Nephron progenitor cell (in vitro differentiated cells): Measurements from ENCODE around the gene NEK7.

Experiments used
- DNase-seq: peaks from one replicate; pipeline ENCODE4 v3.0.0; 2021
- H3K27ac Mint-ChIP-seq: 2 replicates; pipeline ENCODE4 v1.8.0; 2021; ENCODE audit warnings: mild to moderate bottlenecking, moderate library complexity, mixed read lengths
- H3K27me3 Mint-ChIP-seq: 2 replicates; pipeline ENCODE4 v1.8.0; 2021; ENCODE audit warnings: mild to moderate bottlenecking, low read depth, mixed read lengths; ENCODE audit not compliant: poor library complexity
- H3K36me3 Mint-ChIP-seq: 2 replicates; pipeline ENCODE4 v1.8.0; 2021; ENCODE audit warnings: low read depth, mixed read lengths
- H3K4me1 Mint-ChIP-seq: 2 replicates; pipeline ENCODE4 v1.8.0; 2021; ENCODE audit warnings: mixed read lengths
- H3K4me3 Mint-ChIP-seq: 2 replicates; pipeline ENCODE4 v1.8.0; 2021; ENCODE audit warnings: mild to moderate bottlenecking, moderate library complexity, mixed read lengths
- H3K9me3 Mint-ChIP-seq: 2 replicates; pipeline ENCODE4 v1.8.0; 2021; ENCODE audit warnings: mild to moderate bottlenecking, moderate library complexity, mixed read lengths
- CTCF ChIP-seq: fragments of 200-600 bp; sonication (generic); IDR thresholded peaks from 2 replicates; pipeline ENCODE4 v1.5.0; 2021; ENCODE audit warnings: antibody characterized with exemption

The NEK7 gene

GRCh38 chr1:198156745-198157240, at the start of gene NEK7:
Gene NEK7, plus strand, starts transcription at chr1:198156998. Its CDS starts 75,583 bp downstream, at chr1:198232581.
- H3K27ac Mint-ChIP-seq, result peak within 1 kb of the TSS; percentile 98
- no peaks in the 10 kb centered on the region for H3K36me3 Mint-ChIP-seq
- peak within 1 kb of the TSS; percentile 98 for H3K4me3 Mint-ChIP-seq
- peaks cover 44% of the 10 kb centered on the region for H3K4me1 Mint-ChIP-seq
- no peak for TF ChIP-seq CTCF
- no peaks in the 10 kb centered on the region for H3K9me3 Mint-ChIP-seq
- no peaks in the 10 kb centered on the region for H3K27me3 Mint-ChIP-seq
- peak; percentile 83 for DNase-seq

GRCh38 chr1:198107091-198107501, 49.7 kb upstream of the NEK7 start:
- H3K36me3 Mint-ChIP-seq, result no peaks in the 10 kb centered on the region
- no peak overlapping the region for H3K4me3 Mint-ChIP-seq
- H3K27me3 Mint-ChIP-seq, result no peaks in the 10 kb centered on the region
- H3K27ac Mint-ChIP-seq, result no peak overlapping the region
- H3K9me3 Mint-ChIP-seq, result no peaks in the 10 kb centered on the region
- no peaks in the 10 kb centered on the region for H3K4me1 Mint-ChIP-seq
- DNase-seq, result no peak
- TF ChIP-seq CTCF, result no peak

GRCh38 chr1:198108636-198109370, 48.0 kb upstream of the NEK7 start:
- no peaks in the 10 kb centered on the region for H3K36me3 Mint-ChIP-seq
- H3K27me3 Mint-ChIP-seq, result no peaks in the 10 kb centered on the region
- no peak for TF ChIP-seq CTCF
- H3K4me3 Mint-ChIP-seq, result no peak overlapping the region
- no peak for DNase-seq
- H3K27ac Mint-ChIP-seq, result no peak overlapping the region
- no peaks in the 10 kb centered on the region for H3K4me1 Mint-ChIP-seq
- H3K9me3 Mint-ChIP-seq, result no peaks in the 10 kb centered on the region

- H3K4me3 Mint-ChIP-seq, result no peak overlapping the region
- H3K36me3 Mint-ChIP-seq, result no peaks in the 10 kb centered on the region
- H3K27me3 Mint-ChIP-seq, result no peaks in the 10 kb centered on the region
- no peak overlapping the region for H3K27ac Mint-ChIP-seq
- DNase-seq, result no peak
- H3K9me3 Mint-ChIP-seq, result no peaks in the 10 kb centered on the region
- TF ChIP-seq CTCF, result no peak
- no peaks in the 10 kb centered on the region for H3K4me1 Mint-ChIP-seq
Measured at GRCh38 chr1:198109371-198109715, 47.5 kb upstream of the NEK7 start.

GRCh38 chr1:198113342-198113750, 43.5 kb upstream of the NEK7 start:
- no peak overlapping the region for H3K4me3 Mint-ChIP-seq
- H3K27ac Mint-ChIP-seq, result no peak overlapping the region
- DNase-seq, result no peak
- no peaks in the 10 kb centered on the region for H3K27me3 Mint-ChIP-seq
- TF ChIP-seq CTCF, result no peak
- H3K9me3 Mint-ChIP-seq, result no peaks in the 10 kb centered on the region
- no peaks in the 10 kb centered on the region for H3K36me3 Mint-ChIP-seq
- no peaks in the 10 kb centered on the region for H3K4me1 Mint-ChIP-seq

GRCh38 chr1:198116069-198116468, 40.7 kb upstream of the NEK7 start:
- Mint-ChIP-seq H3K9me3 (no peaks in the 10 kb centered on the region), H3K36me3 (no peaks in the 10 kb centered on the region), H3K4me1 (no peaks in the 10 kb centered on the region), H3K27ac (no peak overlapping the region), H3K4me3 (no peak overlapping the region), H3K27me3 (no peaks in the 10 kb centered on the region)
- no peak for TF ChIP-seq CTCF
- DNase-seq, result no peak
